ENCODE measurements around the gene NREP. TPM values are rescaled to one million over a fixed set of nuclear protein-coding genes. Genes with fewer than 3 reads are reported as not detected.
A peak's percentile ranks its signal among the peaks of the same experiment; 100 is the strongest.

NREP gene
- total RNA-seq, 1 donor from 2014 or later: 1,006 TPM

DNA sequence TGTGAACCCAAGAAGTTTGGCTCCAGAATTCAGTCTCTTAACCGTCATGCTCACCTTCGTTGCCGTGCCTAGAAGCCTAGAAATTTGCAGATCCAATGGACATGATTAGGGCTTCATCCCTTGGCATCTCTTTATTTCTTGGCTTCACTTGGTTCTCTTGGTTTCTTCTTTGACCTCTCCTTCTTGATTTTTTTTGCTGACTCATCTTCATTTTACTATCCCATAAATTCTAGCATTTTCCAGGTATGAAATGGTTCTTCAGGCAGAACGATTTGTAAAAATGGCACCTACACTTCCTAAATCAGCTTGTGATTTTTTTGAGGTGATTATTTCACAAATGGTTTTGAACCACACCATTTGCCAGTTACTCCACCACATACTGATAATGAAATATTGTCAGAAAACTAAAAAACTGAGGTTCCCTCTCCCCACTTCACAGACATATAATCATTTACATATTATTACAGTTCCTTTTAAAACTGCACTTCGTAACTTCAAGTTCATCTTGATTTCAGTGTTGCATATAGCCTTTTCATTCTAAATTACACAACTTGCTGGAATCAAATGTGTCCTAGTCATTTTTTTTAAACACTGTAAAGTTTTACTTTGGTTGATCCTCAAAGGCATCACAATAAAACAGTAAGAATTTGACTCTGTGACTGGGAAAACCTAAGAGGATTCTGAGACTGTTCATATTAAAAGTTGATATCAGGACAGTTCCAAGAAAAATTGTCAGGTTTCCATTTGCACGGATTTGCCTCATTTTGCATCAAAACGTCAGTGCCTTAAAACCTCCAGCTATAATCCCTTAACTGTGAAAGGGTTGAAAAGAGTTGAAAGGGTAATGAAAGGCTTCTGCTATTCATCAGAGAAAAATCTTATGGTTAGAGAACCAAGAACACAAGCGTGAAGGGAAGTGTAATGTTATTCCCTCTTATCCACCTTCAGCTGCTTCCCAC, 8.9 kb upstream of the NREP start:
- TF ChIP-seq, protein P1, sequence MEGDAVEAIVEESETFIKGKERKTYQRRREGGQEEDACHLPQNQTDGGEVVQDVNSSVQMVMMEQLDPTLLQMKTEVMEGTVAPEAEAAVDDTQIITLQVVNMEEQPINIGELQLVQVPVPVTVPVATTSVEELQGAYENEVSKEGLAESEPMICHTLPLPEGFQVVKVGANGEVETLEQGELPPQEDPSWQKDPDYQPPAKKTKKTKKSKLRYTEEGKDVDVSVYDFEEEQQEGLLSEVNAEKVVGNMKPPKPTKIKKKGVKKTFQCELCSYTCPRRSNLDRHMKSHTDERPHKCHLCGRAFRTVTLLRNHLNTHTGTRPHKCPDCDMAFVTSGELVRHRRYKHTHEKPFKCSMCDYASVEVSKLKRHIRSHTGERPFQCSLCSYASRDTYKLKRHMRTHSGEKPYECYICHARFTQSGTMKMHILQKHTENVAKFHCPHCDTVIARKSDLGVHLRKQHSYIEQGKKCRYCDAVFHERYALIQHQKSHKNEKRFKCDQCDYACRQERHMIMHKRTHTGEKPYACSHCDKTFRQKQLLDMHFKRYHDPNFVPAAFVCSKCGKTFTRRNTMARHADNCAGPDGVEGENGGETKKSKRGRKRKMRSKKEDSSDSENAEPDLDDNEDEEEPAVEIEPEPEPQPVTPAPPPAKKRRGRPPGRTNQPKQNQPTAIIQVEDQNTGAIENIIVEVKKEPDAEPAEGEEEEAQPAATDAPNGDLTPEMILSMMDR (IDR thresholded peaks at IDR 0.05): no peak
- DNase-seq (ENCODE audit: low spot score): no peak
- peaks cover 39% of the 10 kb centered on the region for H3K4me1 Mint-ChIP-seq (ENCODE audit: low read depth)
- peaks cover 6% of the 10 kb centered on the region for H3K36me3 Mint-ChIP-seq (ENCODE audit: low read depth)
- no peaks in the 10 kb centered on the region for H3K27me3 Mint-ChIP-seq (ENCODE audit: low read depth)
- H3K9me3 Mint-ChIP-seq (ENCODE audit: low read depth): peaks cover 6% of the 10 kb centered on the region
- peak overlapping the region; percentile 86 for H3K27ac Mint-ChIP-seq (ENCODE audit: unreplicated experiment)
- no peak overlapping the region for H3K4me3 Mint-ChIP-seq (ENCODE audit: unreplicated experiment)

DNA sequence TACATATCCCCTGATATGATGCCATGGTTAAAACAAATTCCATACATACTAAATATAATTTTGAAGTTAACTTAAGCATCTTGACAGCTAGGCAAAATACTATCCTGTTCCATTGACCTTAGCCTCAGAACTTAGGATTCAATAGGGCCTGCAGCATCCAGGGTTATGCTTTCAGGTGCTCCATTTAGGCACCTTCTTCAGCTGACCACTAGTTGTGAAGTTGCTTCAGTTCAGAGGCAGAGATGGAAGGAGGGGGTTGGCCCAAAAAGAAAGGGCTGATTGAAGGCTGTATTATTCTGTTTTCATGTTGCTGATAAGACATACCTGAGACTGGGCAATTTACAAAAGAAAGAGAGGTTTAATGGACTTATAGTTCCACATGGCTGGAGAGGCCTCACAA, 7.0 kb upstream of the NREP start:
- DNase-seq (ENCODE audit: low spot score): no peak
- H3K9me3 Mint-ChIP-seq (ENCODE audit: low read depth): peaks cover 4% of the 10 kb centered on the region
- no peak overlapping the region for H3K27ac Mint-ChIP-seq (ENCODE audit: unreplicated experiment)
- H3K4me3 Mint-ChIP-seq (ENCODE audit: unreplicated experiment): no peak overlapping the region
- peaks cover 48% of the 10 kb centered on the region for H3K4me1 Mint-ChIP-seq (ENCODE audit: low read depth)
- TF ChIP-seq, protein P1 (IDR thresholded peaks at IDR 0.05): no peak
- H3K27me3 Mint-ChIP-seq (ENCODE audit: low read depth): no peaks in the 10 kb centered on the region
- H3K36me3 Mint-ChIP-seq (ENCODE audit: low read depth): peaks cover 4% of the 10 kb centered on the region

DNA sequence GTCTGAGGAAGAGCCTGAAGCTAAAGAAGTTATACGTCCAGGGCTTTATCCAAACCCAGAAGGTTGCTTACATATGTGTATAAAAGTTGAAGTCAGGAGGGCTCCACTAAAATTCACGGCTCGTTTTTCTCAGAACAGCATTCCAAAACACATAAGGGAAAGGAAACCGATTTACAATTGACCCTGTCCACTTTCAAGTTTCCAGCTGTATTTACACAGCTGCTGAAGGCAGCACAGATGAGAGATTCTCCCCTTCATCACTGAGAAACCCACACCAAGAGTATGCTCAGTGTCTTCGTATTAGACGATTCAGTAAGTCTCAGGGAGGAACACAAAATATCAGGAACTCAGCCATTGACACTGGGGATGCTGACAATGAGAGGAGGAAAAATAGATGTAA, 5.9 kb upstream of the NREP start:
- H3K27me3 Mint-ChIP-seq (ENCODE audit: low read depth): no peaks in the 10 kb centered on the region
- peak overlapping the region; percentile 26 for H3K4me3 Mint-ChIP-seq (ENCODE audit: unreplicated experiment)
- peaks cover 58% of the 10 kb centered on the region for H3K4me1 Mint-ChIP-seq (ENCODE audit: low read depth)
- peak overlapping the region; percentile 84 for H3K27ac Mint-ChIP-seq (ENCODE audit: unreplicated experiment)
- TF ChIP-seq, protein P1 (IDR thresholded peaks at IDR 0.05): no peak
- no peak for DNase-seq (ENCODE audit: low spot score)
- peaks cover 4% of the 10 kb centered on the region for H3K9me3 Mint-ChIP-seq (ENCODE audit: low read depth)
- H3K36me3 Mint-ChIP-seq (ENCODE audit: low read depth): peaks cover 3% of the 10 kb centered on the region

DNA sequence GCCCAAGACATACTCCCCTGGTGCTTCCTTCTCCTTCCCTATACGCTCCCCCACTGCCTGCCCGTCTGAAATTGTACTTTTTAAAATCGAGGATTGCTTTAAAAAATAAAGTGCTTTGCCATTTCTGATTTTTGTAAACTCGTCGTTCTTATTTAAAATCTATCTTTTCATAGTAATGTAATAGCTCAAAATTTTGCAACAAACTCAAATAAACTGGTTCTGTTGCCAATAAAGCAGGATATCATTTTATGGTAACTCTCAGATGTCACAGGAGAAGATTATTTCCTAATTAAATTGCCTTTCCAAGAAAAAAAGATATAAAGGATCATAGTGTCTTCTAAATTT, 1.3 kb upstream of the NREP start:
- H3K9me3 Mint-ChIP-seq (ENCODE audit: low read depth): no peaks in the 10 kb centered on the region
- no peak for DNase-seq (ENCODE audit: low spot score)
- H3K4me1 Mint-ChIP-seq (ENCODE audit: low read depth): peaks cover 58% of the 10 kb centered on the region
- H3K27me3 Mint-ChIP-seq (ENCODE audit: low read depth): no peaks in the 10 kb centered on the region
- TF ChIP-seq, protein P1 (IDR thresholded peaks at IDR 0.05): no peak
- H3K27ac Mint-ChIP-seq (ENCODE audit: unreplicated experiment): peak overlapping the region; percentile 93
- peak overlapping the region; percentile 68 for H3K4me3 Mint-ChIP-seq (ENCODE audit: unreplicated experiment)
- peaks cover 7% of the 10 kb centered on the region for H3K36me3 Mint-ChIP-seq (ENCODE audit: low read depth)

DNA sequence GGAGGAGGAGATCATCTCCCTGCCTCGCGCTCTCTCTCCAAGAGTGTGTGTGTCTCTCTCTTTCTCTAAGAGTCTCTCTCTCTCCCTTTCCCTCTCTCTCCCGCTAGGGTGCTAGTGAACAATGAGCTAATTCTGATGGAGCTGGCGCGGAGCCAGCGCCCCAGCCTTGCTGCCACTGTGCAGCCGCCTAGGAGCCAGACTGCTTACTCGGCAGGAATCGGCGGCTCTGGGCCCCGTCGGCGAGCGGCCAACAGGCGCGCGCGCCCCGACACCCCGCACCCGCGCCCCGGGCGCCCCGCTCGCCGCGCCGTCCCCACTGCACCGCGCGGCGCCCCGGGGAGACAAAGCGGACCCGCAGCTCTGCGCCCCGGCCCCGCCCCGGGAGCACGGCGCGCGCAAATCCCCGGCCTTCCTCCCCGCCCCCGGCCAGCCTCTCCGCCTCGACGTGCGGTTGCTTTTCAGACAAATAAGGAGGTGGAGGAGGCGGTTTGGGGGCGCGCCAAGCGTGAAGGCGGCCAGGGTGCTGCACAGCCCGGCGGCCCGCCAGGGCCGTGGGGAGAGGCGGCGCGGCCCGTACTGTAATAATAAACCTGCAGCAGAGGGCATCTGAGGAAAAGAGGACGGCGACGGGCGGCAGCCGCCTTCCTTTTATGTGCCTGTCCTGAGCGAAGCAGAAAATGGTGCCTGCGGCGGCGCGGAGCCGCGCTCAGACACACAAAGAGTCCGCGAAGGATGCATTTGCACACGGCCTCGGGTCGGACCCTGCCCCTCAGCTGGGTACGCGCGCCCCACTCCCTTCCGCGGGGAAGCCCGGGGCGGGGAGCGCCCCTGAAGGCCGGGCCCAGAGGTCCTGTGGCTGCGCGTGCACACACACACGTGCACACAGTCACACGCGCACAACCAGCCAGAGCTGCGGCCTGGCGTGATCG, 625 bp upstream of the NREP start:
- H3K27me3 Mint-ChIP-seq (ENCODE audit: low read depth): no peaks in the 10 kb centered on the region
- peaks cover 56% of the 10 kb centered on the region for H3K4me1 Mint-ChIP-seq (ENCODE audit: low read depth)
- peaks cover 11% of the 10 kb centered on the region for H3K36me3 Mint-ChIP-seq (ENCODE audit: low read depth)
- H3K4me3 Mint-ChIP-seq (ENCODE audit: unreplicated experiment): peak overlapping the region; percentile 88
- TF ChIP-seq, protein P1 (IDR thresholded peaks at IDR 0.05): peak; percentile 66
- DNase-seq (ENCODE audit: low spot score): peak; percentile 97
- H3K27ac Mint-ChIP-seq (ENCODE audit: unreplicated experiment): peak overlapping the region; percentile 96
- H3K9me3 Mint-ChIP-seq (ENCODE audit: low read depth): no peaks in the 10 kb centered on the region
